HEK293 (cell line): ENCODE measurements around the gene AFG1L.

Source experiments
- CTCF ChIA-PET: fragments of 350-600 bp; formaldehyde crosslinking; extraction: SDS; loops from one replicate; lab custom pipeline; 2021; ENCODE audit warnings: antibody characterized with exemption; lab: Yijun Ruan, JAX
- POLR2A ChIA-PET: fragments of 300-600 bp; formaldehyde crosslinking; extraction: SDS; loops from one replicate; lab custom pipeline; 2020; ENCODE audit warnings: antibody characterized with exemption, inconsistent platforms; lab: Yijun Ruan, JAX
- H3K27ac ChIP-seq: fragments of 200-500 bp; sonication (Bioruptor generic); 2 replicates; pipeline ENCODE4 v1.5.1; 2014; ENCODE audit warnings: low read depth, low read length, control low read depth, inconsistent platforms; ENCODE audit errors: extremely low read depth
- H3K36me3 ChIP-seq, 2 experiments: fragments of 200-500 bp in 1 of 2; sonication (Bioruptor generic) in 1 of 2; 1 replicate in 1 of 2; 2 replicates in 1 of 2; pipeline ENCODE4 v1.5.1; 2014 to 2017; ENCODE audit warnings: inconsistent platforms in 2 of 2, low read length in 2 of 2; ENCODE audit not compliant: control insufficient read depth in 2 of 2, insufficient read depth in 1 of 2
- H3K4me1 ChIP-seq: fragments of 200-500 bp; sonication (Bioruptor generic); 2 replicates; pipeline ENCODE4 v1.5.1; 2014; ENCODE audit warnings: mild to moderate bottlenecking, low read length, inconsistent platforms; ENCODE audit not compliant: control insufficient read depth, insufficient read depth
- H3K4me3 ChIP-seq: 2 replicates; pipeline ENCODE4 v1.5.1; 2011; ENCODE audit warnings: low read depth, mild to moderate bottlenecking, control low read depth, low read length, moderate library complexity
- H3K9me3 ChIP-seq: fragments of 200-500 bp; sonication (Bioruptor generic); 2 replicates; pipeline ENCODE4 v1.5.1; 2014; ENCODE audit warnings: low read depth, low read length, inconsistent platforms; ENCODE audit not compliant: control insufficient read depth, insufficient read depth
- KLF17 ChIP-seq: fragments of 450-650 bp; formaldehyde crosslinking; IDR thresholded peaks from 2 replicates; pipeline ENCODE4 v1.5.1; 2016; ENCODE audit warnings: missing biosample characterization, missing genetic modification characterization
- OSR2 ChIP-seq: fragments of 450-650 bp; formaldehyde crosslinking; IDR thresholded peaks from 2 replicates; pipeline ENCODE4 v1.5.1; 2016; ENCODE audit warnings: missing biosample characterization, missing genetic modification characterization
- OVOL3 ChIP-seq: fragments of 450-650 bp; formaldehyde crosslinking; IDR thresholded peaks from 2 replicates; pipeline ENCODE4 v1.5.1; 2016; ENCODE audit warnings: missing biosample characterization, missing genetic modification characterization
- PATZ1 ChIP-seq: fragments of 450-650 bp; formaldehyde crosslinking; IDR thresholded peaks from 2 replicates; pipeline ENCODE4 v1.5.1; 2016; ENCODE audit warnings: missing biosample characterization, missing genetic modification characterization
- SCRT2 ChIP-seq: fragments of 450-650 bp; formaldehyde crosslinking; IDR thresholded peaks from 2 replicates; pipeline ENCODE4 v1.5.1; 2016; ENCODE audit warnings: missing biosample characterization, missing genetic modification characterization
- TCF7L2 ChIP-seq: IDR thresholded peaks from 2 replicates; pipeline ENCODE4 v1.6.1; 2011; ENCODE audit warnings: low read depth, mild to moderate bottlenecking, inconsistent platforms, low read length, moderate library complexity, borderline replicate concordance
- ZFHX2 ChIP-seq: fragments of 450-650 bp; formaldehyde crosslinking; conservative IDR thresholded peaks from 2 replicates; pipeline ENCODE4 v1.5.1; 2016; ENCODE audit warnings: missing biosample characterization, missing genetic modification characterization
- ZNF169 ChIP-seq: fragments of 450-650 bp; formaldehyde crosslinking; IDR thresholded peaks from 2 replicates; pipeline ENCODE4 v1.5.1; 2016; ENCODE audit warnings: missing biosample characterization, missing genetic modification characterization
- ZNF302 ChIP-seq: fragments of 450-650 bp; formaldehyde crosslinking; IDR thresholded peaks from 2 replicates; pipeline ENCODE4 v1.5.1; 2016; ENCODE audit warnings: missing biosample characterization, missing genetic modification characterization, low read depth
- ZNF350 ChIP-seq: fragments of 450-650 bp; formaldehyde crosslinking; IDR thresholded peaks from 2 replicates; pipeline ENCODE4 v1.5.0; 2017; ENCODE audit warnings: missing biosample characterization, mild to moderate bottlenecking, missing genetic modification characterization
- ZNF433 ChIP-seq: fragments of 450-650 bp; formaldehyde crosslinking; IDR thresholded peaks from 2 replicates; pipeline ENCODE4 v1.5.1; 2016; ENCODE audit warnings: missing biosample characterization, missing genetic modification characterization, low read depth
- ZNF449 ChIP-seq: fragments of 450-650 bp; formaldehyde crosslinking; IDR thresholded peaks from 2 replicates; pipeline ENCODE4 v1.5.1; 2017; ENCODE audit warnings: missing biosample characterization, mild to moderate bottlenecking, missing genetic modification characterization, moderate library complexity
- ZNF544 ChIP-seq: fragments of 450-650 bp; formaldehyde crosslinking; IDR thresholded peaks from 2 replicates; pipeline ENCODE4 v1.5.0; 2017; ENCODE audit warnings: missing biosample characterization, missing genetic modification characterization
- ZNF561 ChIP-seq: fragments of 450-650 bp; IDR thresholded peaks from 2 replicates; pipeline ENCODE4 v1.5.1; 2018; ENCODE audit warnings: missing biosample characterization, missing genetic modification characterization, borderline replicate concordance
- ZNF585B ChIP-seq: fragments of 450-650 bp; formaldehyde crosslinking; IDR thresholded peaks from 2 replicates; pipeline ENCODE4 v1.5.1; 2016; ENCODE audit warnings: missing biosample characterization, missing genetic modification characterization
- ZNF624 ChIP-seq: fragments of 450-650 bp; formaldehyde crosslinking; IDR thresholded peaks from 2 replicates; pipeline ENCODE4 v1.5.1; 2017; ENCODE audit warnings: missing biosample characterization, missing genetic modification characterization
- TF ChIP-seq, protein P1 (sequence below): fragments of 450-650 bp; formaldehyde crosslinking; conservative IDR thresholded peaks from 2 replicates; pipeline ENCODE4 v1.5.1; 2016; ENCODE audit warnings: low read depth, missing biosample characterization, missing genetic modification characterization

The AFG1L gene

GRCh38 chr6:108432143-108432542, 137.3 kb downstream of the AFG1L start (continued):
- TF ChIP-seq ZNF449 (tag by site-specific recombination), result no peak
- TF ChIP-seq, all 188 proteins: peak for 0

DNA sequence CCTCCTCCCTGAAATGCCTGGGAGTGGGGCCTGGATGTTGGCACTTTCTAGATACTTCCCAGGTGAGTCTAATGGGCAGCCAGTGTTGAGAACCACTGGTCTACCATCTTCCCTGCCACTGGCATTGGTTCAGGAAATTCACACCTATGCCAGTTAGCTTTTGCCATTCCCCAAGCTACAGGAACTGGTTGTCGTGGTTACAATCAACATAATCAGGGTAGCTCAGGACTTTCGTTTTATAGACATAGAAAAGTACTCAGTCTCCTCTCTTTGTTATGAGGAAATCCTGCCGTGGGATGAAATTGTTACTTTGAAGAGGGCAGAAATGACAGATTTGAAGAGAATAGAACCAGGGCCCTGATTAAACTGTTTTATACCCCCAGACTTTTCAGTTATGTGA, 137.9 kb downstream of the AFG1L start:
- no peaks in the 10 kb centered on the region for H3K9me3 ChIP-seq
- CTCF ChIA-PET, result interaction anchor here (0.6 to 1.0 kb wide), 2 partner anchors 18 to 88 kb away, joined by 3 to 4 read pairs; no protein-coding TSS in a partner anchor
- H3K4me3 ChIP-seq, result no peak overlapping the region
- no peaks in the 10 kb centered on the region for H3K36me3 ChIP-seq
- TF ChIP-seq ZNF350 (tag by site-specific recombination) (no peak), ZNF433 (tag by site-specific recombination) (no peak), ZNF544 (tag by site-specific recombination) (no peak), KLF17 (tag by site-specific recombination) (no peak), ZNF302 (tag by site-specific recombination) (no peak), PATZ1 (tag by site-specific recombination) (no peak), OVOL3 (no peak), ZNF624 (no peak), ZNF561 (no peak), TCF7L2 (no peak), OSR2 (tag by site-specific recombination) (no peak), ZFHX2 (tag by site-specific recombination) (no peak), ZNF585B (no peak), ZNF169 (tag by site-specific recombination) (no peak), SCRT2 (tag by site-specific recombination) (no peak)
- TF ChIP-seq, protein P1, sequence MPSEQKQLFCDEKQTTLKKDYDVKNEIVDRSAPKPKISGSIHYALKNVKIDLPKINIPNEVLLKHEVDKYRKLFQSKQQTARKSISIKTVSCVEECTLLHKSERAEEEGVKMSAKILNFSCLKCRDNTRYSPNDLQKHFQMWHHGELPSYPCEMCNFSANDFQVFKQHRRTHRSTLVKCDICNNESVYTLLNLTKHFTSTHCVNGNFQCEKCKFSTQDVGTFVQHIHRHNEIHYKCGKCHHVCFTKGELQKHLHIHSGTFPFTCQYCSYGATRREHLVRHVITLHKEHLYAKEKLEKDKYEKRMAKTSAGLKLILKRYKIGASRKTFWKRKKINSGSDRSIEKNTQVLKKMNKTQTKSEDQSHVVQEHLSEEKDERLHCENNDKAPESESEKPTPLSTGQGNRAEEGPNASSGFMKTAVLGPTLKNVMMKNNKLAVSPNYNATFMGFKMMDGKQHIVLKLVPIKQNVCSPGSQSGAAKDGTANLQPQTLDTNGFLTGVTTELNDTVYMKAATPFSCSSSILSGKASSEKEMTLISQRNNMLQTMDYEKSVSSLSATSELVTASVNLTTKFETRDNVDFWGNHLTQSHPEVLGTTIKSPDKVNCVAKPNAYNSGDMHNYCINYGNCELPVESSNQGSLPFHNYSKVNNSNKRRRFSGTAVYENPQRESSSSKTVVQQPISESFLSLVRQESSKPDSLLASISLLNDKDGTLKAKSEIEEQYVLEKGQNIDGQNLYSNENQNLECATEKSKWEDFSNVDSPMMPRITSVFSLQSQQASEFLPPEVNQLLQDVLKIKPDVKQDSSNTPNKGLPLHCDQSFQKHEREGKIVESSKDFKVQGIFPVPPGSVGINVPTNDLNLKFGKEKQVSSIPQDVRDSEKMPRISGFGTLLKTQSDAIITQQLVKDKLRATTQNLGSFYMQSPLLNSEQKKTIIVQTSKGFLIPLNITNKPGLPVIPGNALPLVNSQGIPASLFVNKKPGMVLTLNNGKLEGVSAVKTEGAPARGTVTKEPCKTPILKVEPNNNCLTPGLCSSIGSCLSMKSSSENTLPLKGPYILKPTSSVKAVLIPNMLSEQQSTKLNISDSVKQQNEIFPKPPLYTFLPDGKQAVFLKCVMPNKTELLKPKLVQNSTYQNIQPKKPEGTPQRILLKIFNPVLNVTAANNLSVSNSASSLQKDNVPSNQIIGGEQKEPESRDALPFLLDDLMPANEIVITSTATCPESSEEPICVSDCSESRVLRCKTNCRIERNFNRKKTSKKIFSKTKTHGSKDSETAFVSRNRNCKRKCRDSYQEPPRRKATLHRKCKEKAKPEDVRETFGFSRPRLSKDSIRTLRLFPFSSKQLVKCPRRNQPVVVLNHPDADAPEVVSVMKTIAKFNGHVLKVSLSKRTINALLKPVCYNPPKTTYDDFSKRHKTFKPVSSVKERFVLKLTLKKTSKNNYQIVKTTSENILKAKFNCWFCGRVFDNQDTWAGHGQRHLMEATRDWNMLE, result no peak
- POLR2A ChIA-PET, result no interaction called here
- H3K4me1 ChIP-seq, result no peaks in the 10 kb centered on the region
- H3K27ac ChIP-seq, result no peak overlapping the region
